22Rv1 (cell line): Measurements from ENCODE around the gene PIK3AP1.

ENCODE experiments used
- CTCF ChIP-seq: fragments of 450-650 bp; IDR thresholded peaks from 2 replicates; pipeline ENCODE4 v1.5.1; 2017; ENCODE audit warnings: mild to moderate bottlenecking
- ZFX ChIP-seq: fragments of 450-650 bp; IDR thresholded peaks from 2 replicates; pipeline ENCODE4 v1.6.1; 2017; ENCODE audit warnings: antibody characterized with exemption, borderline replicate concordance

DNA sequence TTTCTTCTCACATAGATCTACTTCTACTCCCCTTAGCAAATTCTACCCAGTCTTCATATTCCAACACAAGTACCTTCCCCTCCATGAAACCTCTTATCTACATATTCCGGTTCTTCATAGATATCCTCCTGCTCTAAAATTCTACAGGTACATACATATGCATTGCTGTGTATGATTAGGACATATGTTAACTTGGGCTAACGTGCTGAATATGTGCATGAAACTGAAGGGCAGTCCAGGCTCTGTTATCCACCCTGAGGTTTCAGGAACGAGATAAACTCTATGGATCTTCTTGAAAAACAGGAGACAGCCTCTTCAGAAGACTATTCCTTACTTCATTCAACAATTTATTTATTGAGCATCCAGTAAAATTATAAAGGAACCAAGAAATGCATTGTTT is 165.0 kb downstream of the PIK3AP1 start:
- no peak for TF ChIP-seq CTCF
- no peak for TF ChIP-seq ZFX
